PC-3 (cell line): Measurements from ENCODE around the gene POLRMT. TPM values are rescaled to one million over a fixed set of nuclear protein-coding genes. Genes with fewer than 3 reads are reported as not detected.

Experiments
- ATAC-seq: fragments of 200-7000 bp; cut with Tn5 transposase; 2 replicates; pipeline ENCODE4 v1.9.1; 2020; ENCODE audit warnings: mild to moderate bottlenecking, moderate library complexity
- BruUV-seq: library from RNA; stranded (reverse); fragments of 400-500 nt; replicated peaks from 2 replicates; lab custom pipeline; 2021; lab: Mats Ljungman, UMichigan
- CTCF ChIA-PET: fragments of 300-600 bp; sonication (Branson Sonifier 250); formaldehyde crosslinking; loops from one replicate; lab custom pipeline; 2022; ENCODE audit warnings: antibody characterized with exemption; lab: Charles Lee
- POLR2A ChIA-PET: fragments of 300-600 bp; sonication (Branson Sonifier 250); formaldehyde crosslinking; loops from one replicate; lab custom pipeline; 2022; ENCODE audit warnings: antibody characterized with exemption; ENCODE audit not compliant: unreplicated experiment; lab: Charles Lee
- DNase-seq: peaks from one replicate; pipeline ENCODE4 v3.0.0-alpha.2; 2015
- H2AFZ ChIP-seq: fragments of 300-600 bp; sonication (generic); 2 replicates; pipeline ENCODE4 v1.6.0; 2016; ENCODE audit warnings: antibody characterized with exemption, low read length
- H3F3A ChIP-seq: fragments of 300-600 bp; sonication (generic); one replicate; pipeline ENCODE4 v1.6.0; 2017; ENCODE audit warnings: antibody characterized with exemption, low read length, control low read depth, mild to moderate bottlenecking; ENCODE audit not compliant: unreplicated experiment
- H3K27ac ChIP-seq: fragments of 300-600 bp; sonication (generic); 2 replicates; pipeline ENCODE4 v1.5.1; 2016; ENCODE audit warnings: mild to moderate bottlenecking, low read length
- H3K27me3 ChIP-seq: fragments of 300-600 bp; sonication (generic); 2 replicates; pipeline ENCODE4 v1.6.1; 2016; ENCODE audit warnings: low read length, mixed read lengths
- H3K36me3 ChIP-seq: fragments of 300-600 bp; sonication (generic); 2 replicates; pipeline ENCODE4 v1.6.1; 2016; ENCODE audit warnings: low read depth, mixed run types, low read length, mixed read lengths
- H3K4me1 ChIP-seq: fragments of 300-600 bp; sonication (generic); 2 replicates; pipeline ENCODE4 v1.5.1; 2016; ENCODE audit warnings: low read length; ENCODE audit not compliant: insufficient read depth
- H3K4me2 ChIP-seq: fragments of 300-600 bp; sonication (generic); 2 replicates; pipeline ENCODE4 v1.6.0; 2016; ENCODE audit warnings: low read length
- H3K4me3 ChIP-seq: fragments of 300-600 bp; sonication (generic); 2 replicates; pipeline ENCODE4 v1.5.1; 2016; ENCODE audit warnings: mild to moderate bottlenecking, low read length, mixed read lengths
- H3K79me2 ChIP-seq: fragments of 300-600 bp; sonication (generic); 2 replicates; pipeline ENCODE4 v1.6.1; 2017; ENCODE audit warnings: low read length, mixed read lengths
- H3K9ac ChIP-seq: fragments of 300-600 bp; sonication (generic); 2 replicates; pipeline ENCODE4 v1.6.0; 2016; ENCODE audit warnings: mild to moderate bottlenecking, low read length
- H3K9me2 ChIP-seq: fragments of 300-600 bp; sonication (generic); replicated peaks from 2 replicates; pipeline ENCODE4 v1.6.1; 2016; ENCODE audit warnings: mixed run types, low read length, mixed read lengths
- H3K9me3 ChIP-seq: fragments of 300-600 bp; sonication (generic); 2 replicates; pipeline ENCODE4 v1.6.1; 2016; ENCODE audit warnings: low read length, mixed read lengths
- H4K20me1 ChIP-seq: fragments of 300-600 bp; sonication (generic); 2 replicates; pipeline ENCODE4 v1.6.1; 2016; ENCODE audit warnings: low read length, mixed read lengths
- EZH2 ChIP-seq: fragments of 300-600 bp; sonication (generic); IDR thresholded peaks from one replicate; pipeline ENCODE4 v1.6.1; 2017; ENCODE audit warnings: antibody characterized with exemption, mild to moderate bottlenecking, low read length; ENCODE audit not compliant: unreplicated experiment
- EZH2phosphoT487 ChIP-seq: fragments of 300-600 bp; sonication (generic); IDR thresholded peaks from 2 replicates; pipeline ENCODE4 v1.6.1; 2018; ENCODE audit warnings: mild to moderate bottlenecking, antibody characterized with exemption, low read length, borderline replicate concordance
- intact Hi-C: fragments of 100-400 bp; cut with micrococcal nuclease; formaldehyde crosslinking; loops from 2 replicates; pipeline ENCODE4 v1.9.0; 2023
- total RNA-seq: library from RNA; depleted of rRNA; stranded (reverse); fragments of >200 nt; gene quantifications from 2 replicates; pipeline ENCODE4 v1.2.3, GENCODE V29; 2014
- TF ChIP-seq, protein P1 (sequence below): fragments of 300-600 bp; sonication (generic); conservative IDR thresholded peaks from 2 replicates; pipeline ENCODE4 v1.5.1; 2017; ENCODE audit warnings: antibody characterized with exemption, low read depth, mild to moderate bottlenecking, low read length

POLRMT gene
- total RNA-seq, 1 experiment from 2014 or later = 60.5 TPM

DNA sequence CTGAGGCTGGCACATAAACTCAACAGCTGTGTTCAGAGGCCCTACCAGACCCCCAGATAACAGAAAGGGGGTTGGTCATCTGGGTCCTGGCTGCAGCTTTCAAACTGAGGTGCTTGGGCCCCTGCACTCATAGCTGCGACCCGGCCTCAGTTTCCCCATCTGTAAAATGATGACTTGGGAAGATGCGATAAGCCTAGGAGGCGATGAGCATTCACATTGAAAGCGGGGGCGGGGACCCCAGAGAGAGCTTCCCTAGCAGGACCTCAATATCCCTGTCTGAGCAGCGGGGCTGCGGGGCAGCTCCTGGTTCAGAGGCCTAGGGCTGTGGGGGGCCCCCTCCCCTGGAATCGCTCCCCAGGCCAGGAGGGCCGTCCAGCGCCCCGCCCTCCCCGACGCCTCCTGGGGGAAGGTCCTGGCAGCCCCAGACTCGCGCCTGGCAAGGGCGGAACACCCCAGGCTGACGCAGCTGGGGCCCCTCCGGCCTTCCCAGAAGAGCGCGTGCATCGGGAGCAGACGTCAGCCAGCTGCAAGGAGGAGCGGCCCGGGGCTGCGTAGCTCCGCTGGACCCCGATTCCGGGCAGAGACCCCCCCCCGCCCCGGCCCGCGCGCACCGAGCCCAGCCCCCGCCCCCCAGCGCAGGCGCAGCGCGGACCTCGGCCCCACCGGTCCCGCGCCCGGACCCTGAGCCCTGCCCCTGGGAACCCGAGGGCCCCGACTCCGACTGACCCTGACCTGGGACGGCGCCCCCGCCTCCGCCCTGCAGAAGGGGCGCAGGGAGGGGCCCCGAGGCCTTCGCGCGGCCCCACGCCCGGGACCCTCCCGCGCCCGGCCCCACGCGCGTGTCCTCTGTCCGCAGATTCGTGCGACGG, 46.3 kb upstream of the POLRMT start:
- H3K79me2 ChIP-seq = peaks cover 26% of the 10 kb centered on the region
- no peaks in the 10 kb centered on the region for H3K9me3 ChIP-seq
- POLR2A ChIA-PET = interaction anchor here (0.5 to 1.0 kb wide), 3 partner anchors 58 to 73 kb away, joined by 3 to 5 read pairs (median 4); partner anchors contain the start of gene MISP
- peak overlapping the region; percentile 70 for H3K4me3 ChIP-seq
- TF ChIP-seq, protein P1, sequence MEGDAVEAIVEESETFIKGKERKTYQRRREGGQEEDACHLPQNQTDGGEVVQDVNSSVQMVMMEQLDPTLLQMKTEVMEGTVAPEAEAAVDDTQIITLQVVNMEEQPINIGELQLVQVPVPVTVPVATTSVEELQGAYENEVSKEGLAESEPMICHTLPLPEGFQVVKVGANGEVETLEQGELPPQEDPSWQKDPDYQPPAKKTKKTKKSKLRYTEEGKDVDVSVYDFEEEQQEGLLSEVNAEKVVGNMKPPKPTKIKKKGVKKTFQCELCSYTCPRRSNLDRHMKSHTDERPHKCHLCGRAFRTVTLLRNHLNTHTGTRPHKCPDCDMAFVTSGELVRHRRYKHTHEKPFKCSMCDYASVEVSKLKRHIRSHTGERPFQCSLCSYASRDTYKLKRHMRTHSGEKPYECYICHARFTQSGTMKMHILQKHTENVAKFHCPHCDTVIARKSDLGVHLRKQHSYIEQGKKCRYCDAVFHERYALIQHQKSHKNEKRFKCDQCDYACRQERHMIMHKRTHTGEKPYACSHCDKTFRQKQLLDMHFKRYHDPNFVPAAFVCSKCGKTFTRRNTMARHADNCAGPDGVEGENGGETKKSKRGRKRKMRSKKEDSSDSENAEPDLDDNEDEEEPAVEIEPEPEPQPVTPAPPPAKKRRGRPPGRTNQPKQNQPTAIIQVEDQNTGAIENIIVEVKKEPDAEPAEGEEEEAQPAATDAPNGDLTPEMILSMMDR = no peak
- TF ChIP-seq EZH2 (no peak), EZH2phosphoT487 (no peak)
- no TSS peak for BruUV-seq
- intact Hi-C loops = loop anchor here (5.0 kb wide), 2 partner anchors 33 to 73 kb away; partner anchors contain the start of gene MISP
- no peaks in the 10 kb centered on the region for H4K20me1 ChIP-seq
- ATAC-seq (peak; percentile 10), DNase-seq (peak; percentile 38)
- CTCF ChIA-PET = no interaction called here
- peaks cover 21% of the 10 kb centered on the region for H3K4me1 ChIP-seq
- no peaks in the 10 kb centered on the region for H3K27me3 ChIP-seq
- H2AFZ ChIP-seq = peak overlapping the region; percentile 53; the same call in 1 of the 2 replicates
- peak overlapping the region; percentile 86 for H3K4me2 ChIP-seq
- no peaks in the 10 kb centered on the region for H3K36me3 ChIP-seq
- no peaks in the 10 kb centered on the region for H3K9me2 ChIP-seq
- H3K9ac ChIP-seq = peak overlapping the region; percentile 84
- H3K27ac ChIP-seq = peak overlapping the region; percentile 52
- H3F3A ChIP-seq = no peaks in the 10 kb centered on the region

DNA sequence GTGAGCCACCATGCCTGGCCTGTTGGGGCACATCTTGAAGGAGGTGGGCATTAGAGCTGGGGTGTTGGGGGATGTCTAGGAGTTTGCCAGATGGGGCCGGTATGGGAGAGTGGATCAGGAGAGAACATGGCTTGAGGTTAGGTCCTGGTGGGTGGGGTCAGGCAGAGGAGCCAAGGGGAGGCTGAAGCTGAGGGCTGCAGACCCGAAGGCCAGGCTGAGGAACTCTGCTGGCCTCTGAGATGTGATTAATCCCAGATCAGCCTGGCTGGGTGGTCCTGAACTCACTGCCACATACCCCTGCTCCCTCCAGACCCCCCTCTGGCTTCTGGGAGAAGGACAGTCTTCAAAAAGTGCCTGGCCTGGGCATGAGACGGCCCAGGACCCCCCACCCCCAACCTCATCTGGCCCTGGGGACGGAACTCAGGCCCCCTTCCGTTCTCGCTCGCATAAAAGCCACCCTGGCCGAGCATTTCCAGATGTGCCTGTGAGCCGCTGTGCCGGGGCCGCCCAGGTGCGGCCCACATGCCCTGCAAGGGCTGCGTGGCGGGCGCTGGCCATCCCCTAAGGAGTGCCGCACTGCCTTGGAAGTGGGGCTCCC, 45.6 kb upstream of the POLRMT start:
- DNase-seq (no peak), ATAC-seq (no peak)
- no TSS peak for BruUV-seq
- Histone ChIP-seq H3K4me2 (peak overlapping the region; percentile 86), H4K20me1 (no peaks in the 10 kb centered on the region), H3K9me2 (no peaks in the 10 kb centered on the region), H3K9ac (no peak overlapping the region), H3K4me1 (peaks cover 21% of the 10 kb centered on the region), H3K4me3 (peak overlapping the region; percentile 70), H3K9me3 (no peaks in the 10 kb centered on the region), H2AFZ (no peak overlapping the region), H3F3A (no peaks in the 10 kb centered on the region), H3K79me2 (peaks cover 26% of the 10 kb centered on the region), H3K27me3 (no peaks in the 10 kb centered on the region), H3K27ac (no peak overlapping the region), H3K36me3 (no peaks in the 10 kb centered on the region)
- ChIA-PET POLR2A (no interaction called here), CTCF (no interaction called here)
- intact Hi-C loops = loop anchor here (5.0 kb wide), 2 partner anchors 33 to 73 kb away; partner anchors contain the start of gene MISP
- no peak for TF ChIP-seq EZH2phosphoT487
- no peak for TF ChIP-seq EZH2

DNA sequence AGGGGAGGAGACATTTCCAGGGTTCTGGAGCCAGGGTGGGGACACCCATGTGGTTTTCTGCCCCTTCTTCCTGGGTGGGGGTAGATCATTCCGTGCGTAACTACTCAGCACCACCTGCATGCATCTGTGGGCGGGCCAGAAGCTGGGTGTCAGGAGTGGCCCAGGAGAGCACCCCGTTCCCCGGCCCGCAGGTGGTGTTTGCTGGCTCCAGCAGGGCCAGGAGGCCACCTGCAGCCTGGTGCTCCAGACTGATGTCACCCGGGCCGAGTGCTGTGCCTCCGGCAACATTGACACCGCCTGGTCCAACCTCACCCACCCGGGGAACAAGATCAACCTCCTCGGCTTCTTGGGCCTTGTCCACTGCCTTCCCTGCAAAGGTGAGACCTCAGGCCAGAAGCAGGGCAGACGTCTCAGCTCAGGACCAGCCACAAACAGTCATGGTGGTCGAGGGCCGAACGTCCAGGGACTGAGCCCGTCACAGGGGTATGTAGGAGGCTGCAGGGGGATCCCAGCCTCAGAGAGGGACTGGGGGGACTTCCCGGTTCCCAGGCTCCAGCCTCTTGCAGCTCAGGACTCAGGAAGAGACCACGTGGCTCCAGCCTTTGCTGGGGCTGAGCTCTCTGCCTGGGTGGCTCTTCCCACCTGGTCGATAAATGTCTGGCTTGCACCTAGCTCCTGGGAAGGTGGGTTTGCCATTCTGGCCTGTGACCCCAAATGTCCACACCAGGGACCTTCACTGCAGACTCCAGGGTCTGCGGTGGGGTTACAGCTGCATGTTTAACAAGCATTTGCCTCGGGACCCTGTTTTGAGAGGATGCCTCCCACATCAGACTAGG, 44.5 kb upstream of the POLRMT start:
- BruUV-seq = TSS peak; percentile 44
- peak; percentile 42 for DNase-seq
- Histone ChIP-seq H3K9me3 (no peaks in the 10 kb centered on the region), H4K20me1 (no peaks in the 10 kb centered on the region), H3K79me2 (peaks cover 26% of the 10 kb centered on the region), H3F3A (no peaks in the 10 kb centered on the region), H3K9me2 (no peaks in the 10 kb centered on the region), H3K9ac (no peak overlapping the region), H3K4me2 (peak overlapping the region; percentile 86), H3K4me3 (peak overlapping the region; percentile 59), H3K27me3 (no peaks in the 10 kb centered on the region), H3K36me3 (no peaks in the 10 kb centered on the region), H3K27ac (peak overlapping the region; percentile 2; the same call in 1 of the 2 replicates), H3K4me1 (peaks cover 21% of the 10 kb centered on the region), H2AFZ (no peak overlapping the region)
- intact Hi-C loops = loop anchor here (5.0 kb wide), 2 partner anchors 34 to 74 kb away; partner anchors contain the start of gene MISP
- TF ChIP-seq EZH2 (no peak), EZH2phosphoT487 (no peak)
- TF ChIP-seq, protein P1 = no peak
- ChIA-PET CTCF (interaction anchor here (0.6 kb wide), 1 partner anchor 65 kb away, joined by 7 read pairs; no protein-coding TSS in a partner anchor), POLR2A (no interaction called here)
- 0 out of 2 replicates have a peak, but pooled peaks have one; percentile 2 for ATAC-seq
